Neural crest cell (in vitro differentiated cells): ENCODE measurements around the gene PRR33. TPM values are rescaled to one million over a fixed set of nuclear protein-coding genes. Genes with fewer than 3 reads are reported as not detected.

Experiments
- DNase-seq: peaks from one replicate; pipeline ENCODE4 v3.0.0; 2021; ENCODE audit warnings: low read depth, mixed read lengths, low spot score
- H3K27ac Mint-ChIP-seq: one replicate; pipeline ENCODE4 v1.8.0; 2021; ENCODE audit warnings: mild to moderate bottlenecking, mixed read lengths; ENCODE audit not compliant: unreplicated experiment
- H3K27me3 Mint-ChIP-seq: 2 replicates; pipeline ENCODE4 v1.8.0; 2021; ENCODE audit warnings: low read depth, mild to moderate bottlenecking, mixed read lengths
- H3K36me3 Mint-ChIP-seq: 2 replicates; pipeline ENCODE4 v1.8.0; 2021; ENCODE audit warnings: low read depth, mild to moderate bottlenecking, mixed read lengths
- H3K4me1 Mint-ChIP-seq: 2 replicates; pipeline ENCODE4 v1.8.0; 2021; ENCODE audit warnings: mixed read lengths
- H3K4me3 Mint-ChIP-seq: one replicate; pipeline ENCODE4 v1.8.0; 2021; ENCODE audit warnings: mild to moderate bottlenecking, mixed read lengths
- H3K9me3 Mint-ChIP-seq: 2 replicates; pipeline ENCODE4 v1.8.0; 2021; ENCODE audit warnings: mixed read lengths
- CTCF ChIP-seq: fragments of 200-600 bp; sonication (generic); conservative IDR thresholded peaks from 2 replicates; pipeline ENCODE4 v1.5.0; 2021; ENCODE audit warnings: antibody characterized with exemption, mild to moderate bottlenecking
- total RNA-seq: library from RNA; stranded (reverse); gene quantifications from 2 replicates; pipeline ENCODE4 v1.2.1, GENCODE V29; 2021

PRR33 gene
- total RNA-seq, 1 donor from 2014 or later: not detected

- no peak overlapping the region for H3K27ac Mint-ChIP-seq
- peaks cover 4% of the 10 kb centered on the region for H3K4me1 Mint-ChIP-seq
- H3K36me3 Mint-ChIP-seq: peaks cover 2% of the 10 kb centered on the region
- no peak overlapping the region for H3K4me3 Mint-ChIP-seq
- DNase-seq: no peak
- peaks cover 7% of the 10 kb centered on the region for H3K9me3 Mint-ChIP-seq
- TF ChIP-seq CTCF: no peak
- no peaks in the 10 kb centered on the region for H3K27me3 Mint-ChIP-seq
Measured at GRCh38 chr11:1913271-1914060, 21.8 kb upstream of the PRR33 start.

- H3K27ac Mint-ChIP-seq: no peak overlapping the region
- TF ChIP-seq CTCF: no peak
- peaks cover 7% of the 10 kb centered on the region for H3K9me3 Mint-ChIP-seq
- H3K4me1 Mint-ChIP-seq: peaks cover 4% of the 10 kb centered on the region
- H3K4me3 Mint-ChIP-seq: no peak overlapping the region
- peaks cover 2% of the 10 kb centered on the region for H3K36me3 Mint-ChIP-seq
- no peak for DNase-seq
- no peaks in the 10 kb centered on the region for H3K27me3 Mint-ChIP-seq
Measured at GRCh38 chr11:1912289-1912878, 20.7 kb upstream of the PRR33 start.

GRCh38 chr11:1909524-1909923 is 17.8 kb upstream of the PRR33 start:
- Mint-ChIP-seq H3K27ac (no peak overlapping the region), H3K27me3 (no peaks in the 10 kb centered on the region)

GRCh38 chr11:1908618-1909017 is 16.9 kb upstream of the PRR33 start:
- no peak overlapping the region for H3K27ac Mint-ChIP-seq

More at GRCh38 chr11:1909524-1909923, 17.8 kb upstream of the PRR33 start:
- Mint-ChIP-seq H3K4me1 (peaks cover 8% of the 10 kb centered on the region), H3K9me3 (peaks cover 4% of the 10 kb centered on the region), H3K36me3 (peaks cover 2% of the 10 kb centered on the region), H3K4me3 (no peak overlapping the region)
- DNase-seq: no peak
- no peak for TF ChIP-seq CTCF

More at GRCh38 chr11:1908618-1909017, 16.9 kb upstream of the PRR33 start:
- DNase-seq: no peak
- Mint-ChIP-seq H3K4me1 (peaks cover 8% of the 10 kb centered on the region), H3K9me3 (no peaks in the 10 kb centered on the region), H3K36me3 (no peaks in the 10 kb centered on the region), H3K27me3 (no peaks in the 10 kb centered on the region), H3K4me3 (no peak overlapping the region)
- no peak for TF ChIP-seq CTCF
